Activated T-cell treated with anti-CD3 and anti-CD28 coated beads, Interleukin-2, amount 50 U/mL, for 72 hours (primary cell): Measurements from ENCODE around the gene MEF2D. TPM values are rescaled to one million over a fixed set of nuclear protein-coding genes. Genes with fewer than 3 reads are reported as not detected.

Experiments
- ATAC-seq, 2 donors: fragments of 150-1000 bp; cut with Tn5 transposase; replicated peaks in 1 of 2; 2 replicates each; pipeline ENCODE4 v1.10.0; 2021; ENCODE audit warnings: moderate library complexity in 2 of 2, mild to moderate bottlenecking in 1 of 2
- DNase-seq, 2 donors: peaks; one replicate each; pipeline ENCODE4 v3.0.0; 2021 to 2022; ENCODE audit warnings: mixed read lengths in 1 of 2
- H3K27ac Mint-ChIP-seq: one replicate; pipeline ENCODE4 v1.8.0; 2022; ENCODE audit warnings: mild to moderate bottlenecking, moderate library complexity, mixed read lengths
- H3K27me3 Mint-ChIP-seq: one replicate; pipeline ENCODE4 v1.8.0; 2022; ENCODE audit warnings: low read depth, mixed read lengths
- H3K36me3 Mint-ChIP-seq, 2 donors: one replicate each; pipeline ENCODE4 v1.8.0; 2022; ENCODE audit warnings: mixed read lengths in 2 of 2, mild to moderate bottlenecking in 1 of 2; ENCODE audit not compliant: insufficient read depth in 2 of 2
- H3K4me1 Mint-ChIP-seq: one replicate; pipeline ENCODE4 v1.8.0; 2022; ENCODE audit warnings: low read depth, mixed read lengths
- H3K4me3 Mint-ChIP-seq, 2 donors: one replicate each; pipeline ENCODE4 v1.8.0; 2022; ENCODE audit warnings: mild to moderate bottlenecking in 2 of 2, mixed read lengths in 2 of 2, moderate library complexity in 2 of 2
- H3K9me3 Mint-ChIP-seq, 2 donors: one replicate each; pipeline ENCODE4 v1.8.0; 2022; ENCODE audit warnings: mixed read lengths in 2 of 2
- total RNA-seq, 2 donors: library from RNA; stranded (reverse); gene quantifications; one replicate each; pipeline ENCODE4 v1.2.3, GENCODE V29; 2022

MEF2D gene
- total RNA-seq: 10 to 100 TPM; 73.3 to 86.8 TPM

GRCh38 chr1:156500543-156500792, at the start of gene MEF2D:
Gene MEF2D (minus strand): TSS chr1:156500775. CDS start chr1:156483292, 17,483 bp downstream.
- Mint-ChIP-seq H3K9me3 (peaks cover 0 to 2% of the 10 kb centered on the region in 2 donors), H3K36me3 (peaks cover 6 to 8% of the 10 kb centered on the region in 2 donors), H3K4me1 (peaks cover 77% of the 10 kb centered on the region), H3K27me3 (no peaks in the 10 kb centered on the region), H3K27ac (peak within 1 kb of the TSS; percentile 80), H3K4me3 (peak within 1 kb of the TSS; percentile 85 to 91)
- ATAC-seq: peak in 1 of 2 donors; percentile 0
- no peak for DNase-seq

GRCh38 chr1:156550346-156550745, 49.8 kb upstream of the MEF2D start:
- H3K36me3 Mint-ChIP-seq: peaks cover 0 to 2% of the 10 kb centered on the region in 2 donors
- ATAC-seq: no peak
- H3K4me3 Mint-ChIP-seq: no peak overlapping the region
- DNase-seq: no peak
- no peaks in the 10 kb centered on the region for H3K27me3 Mint-ChIP-seq
- no peaks in the 10 kb centered on the region for H3K9me3 Mint-ChIP-seq
- peaks cover 12% of the 10 kb centered on the region for H3K4me1 Mint-ChIP-seq
- H3K27ac Mint-ChIP-seq: no peak overlapping the region

GRCh38 chr1:156549831-156550230, 49.3 kb upstream of the MEF2D start:
- DNase-seq (no peak), ATAC-seq (no peak)
- Mint-ChIP-seq H3K9me3 (no peaks in the 10 kb centered on the region), H3K36me3 (peaks cover 0 to 2% of the 10 kb centered on the region in 2 donors), H3K27ac (no peak overlapping the region), H3K4me3 (no peak overlapping the region), H3K27me3 (no peaks in the 10 kb centered on the region), H3K4me1 (peaks cover 12% of the 10 kb centered on the region)

GRCh38 chr1:156549390-156549789, 48.8 kb upstream of the MEF2D start:
- no peak overlapping the region for H3K4me3 Mint-ChIP-seq
- ATAC-seq: no peak
- no peak overlapping the region for H3K27ac Mint-ChIP-seq

GRCh38 chr1:156547982-156548381, 47.4 kb upstream of the MEF2D start:
- DNase-seq: no peak
- Mint-ChIP-seq H3K9me3 (no peaks in the 10 kb centered on the region), H3K27ac (no peak overlapping the region), H3K36me3 (peaks cover 0 to 2% of the 10 kb centered on the region in 2 donors), H3K27me3 (no peaks in the 10 kb centered on the region), H3K4me3 (no peak overlapping the region), H3K4me1 (peaks cover 7% of the 10 kb centered on the region)
- no peak for ATAC-seq

More at GRCh38 chr1:156549390-156549789, 48.8 kb upstream of the MEF2D start:
- Mint-ChIP-seq H3K4me1 (peaks cover 12% of the 10 kb centered on the region), H3K27me3 (no peaks in the 10 kb centered on the region), H3K36me3 (peaks cover 0 to 2% of the 10 kb centered on the region in 2 donors), H3K9me3 (no peaks in the 10 kb centered on the region)
- no peak for DNase-seq

GRCh38 chr1:156547434-156547833, 46.9 kb upstream of the MEF2D start:
- ATAC-seq (no peak), DNase-seq (no peak)
- Mint-ChIP-seq H3K27me3 (no peaks in the 10 kb centered on the region), H3K4me1 (peaks cover 6% of the 10 kb centered on the region), H3K4me3 (no peak overlapping the region), H3K36me3 (peaks cover 0 to 2% of the 10 kb centered on the region in 2 donors), H3K27ac (no peak overlapping the region), H3K9me3 (no peaks in the 10 kb centered on the region)

- H3K36me3 Mint-ChIP-seq: no peaks in the 10 kb centered on the region
- no peaks in the 10 kb centered on the region for H3K9me3 Mint-ChIP-seq
- no peak overlapping the region for H3K27ac Mint-ChIP-seq
- ATAC-seq (no peak), DNase-seq (no peak)
- H3K4me1 Mint-ChIP-seq: no peaks in the 10 kb centered on the region
- no peaks in the 10 kb centered on the region for H3K27me3 Mint-ChIP-seq
- no peak overlapping the region for H3K4me3 Mint-ChIP-seq
Observed at GRCh38 chr1:156546267-156546666, 45.7 kb upstream of the MEF2D start.

GRCh38 chr1:156544592-156545102, 44.1 kb upstream of the MEF2D start:
- Mint-ChIP-seq H3K36me3 (no peaks in the 10 kb centered on the region), H3K4me3 (no peak overlapping the region), H3K27me3 (no peaks in the 10 kb centered on the region), H3K9me3 (no peaks in the 10 kb centered on the region), H3K4me1 (no peaks in the 10 kb centered on the region), H3K27ac (no peak overlapping the region)
- DNase-seq (no peak), ATAC-seq (no peak)

- Mint-ChIP-seq H3K27ac (no peak overlapping the region), H3K4me1 (no peaks in the 10 kb centered on the region), H3K9me3 (no peaks in the 10 kb centered on the region), H3K36me3 (no peaks in the 10 kb centered on the region), H3K4me3 (no peak overlapping the region), H3K27me3 (no peaks in the 10 kb centered on the region)
- no peak for ATAC-seq
- DNase-seq: no peak
Observed at GRCh38 chr1:156543066-156543465, 42.5 kb upstream of the MEF2D start.

- H3K9me3 Mint-ChIP-seq: no peaks in the 10 kb centered on the region
- no peak for DNase-seq
- H3K4me3 Mint-ChIP-seq: no peak overlapping the region
- ATAC-seq: no peak
- H3K27me3 Mint-ChIP-seq: no peaks in the 10 kb centered on the region
- no peak overlapping the region for H3K27ac Mint-ChIP-seq
- no peaks in the 10 kb centered on the region for H3K4me1 Mint-ChIP-seq
- H3K36me3 Mint-ChIP-seq: no peaks in the 10 kb centered on the region
Observed at GRCh38 chr1:156540955-156541354, 40.4 kb upstream of the MEF2D start.

- H3K27ac Mint-ChIP-seq: no peak overlapping the region
- no peak for ATAC-seq
- H3K36me3 Mint-ChIP-seq: no peaks in the 10 kb centered on the region
- no peak for DNase-seq
- no peaks in the 10 kb centered on the region for H3K27me3 Mint-ChIP-seq
- no peaks in the 10 kb centered on the region for H3K9me3 Mint-ChIP-seq
- no peaks in the 10 kb centered on the region for H3K4me1 Mint-ChIP-seq
- H3K4me3 Mint-ChIP-seq: no peak overlapping the region
Observed at GRCh38 chr1:156539818-156540355, 39.3 kb upstream of the MEF2D start.

- Mint-ChIP-seq H3K27me3 (no peaks in the 10 kb centered on the region), H3K4me1 (no peaks in the 10 kb centered on the region), H3K27ac (no peak overlapping the region), H3K4me3 (no peak overlapping the region), H3K9me3 (no peaks in the 10 kb centered on the region), H3K36me3 (no peaks in the 10 kb centered on the region)
- ATAC-seq (no peak), DNase-seq (no peak)
Observed at GRCh38 chr1:156538711-156539440, 38.3 kb upstream of the MEF2D start.

GRCh38 chr1:156537027-156537426, 36.5 kb upstream of the MEF2D start:
- H3K27me3 Mint-ChIP-seq: no peaks in the 10 kb centered on the region
- H3K9me3 Mint-ChIP-seq: no peaks in the 10 kb centered on the region
- no peak overlapping the region for H3K27ac Mint-ChIP-seq
- no peak for DNase-seq
- H3K36me3 Mint-ChIP-seq: no peaks in the 10 kb centered on the region
- ATAC-seq: no peak
- H3K4me1 Mint-ChIP-seq: no peaks in the 10 kb centered on the region
- no peak overlapping the region for H3K4me3 Mint-ChIP-seq
